Measurements from ENCODE around the gene TBL2.

- TF ChIP-seq, protein P1, sequence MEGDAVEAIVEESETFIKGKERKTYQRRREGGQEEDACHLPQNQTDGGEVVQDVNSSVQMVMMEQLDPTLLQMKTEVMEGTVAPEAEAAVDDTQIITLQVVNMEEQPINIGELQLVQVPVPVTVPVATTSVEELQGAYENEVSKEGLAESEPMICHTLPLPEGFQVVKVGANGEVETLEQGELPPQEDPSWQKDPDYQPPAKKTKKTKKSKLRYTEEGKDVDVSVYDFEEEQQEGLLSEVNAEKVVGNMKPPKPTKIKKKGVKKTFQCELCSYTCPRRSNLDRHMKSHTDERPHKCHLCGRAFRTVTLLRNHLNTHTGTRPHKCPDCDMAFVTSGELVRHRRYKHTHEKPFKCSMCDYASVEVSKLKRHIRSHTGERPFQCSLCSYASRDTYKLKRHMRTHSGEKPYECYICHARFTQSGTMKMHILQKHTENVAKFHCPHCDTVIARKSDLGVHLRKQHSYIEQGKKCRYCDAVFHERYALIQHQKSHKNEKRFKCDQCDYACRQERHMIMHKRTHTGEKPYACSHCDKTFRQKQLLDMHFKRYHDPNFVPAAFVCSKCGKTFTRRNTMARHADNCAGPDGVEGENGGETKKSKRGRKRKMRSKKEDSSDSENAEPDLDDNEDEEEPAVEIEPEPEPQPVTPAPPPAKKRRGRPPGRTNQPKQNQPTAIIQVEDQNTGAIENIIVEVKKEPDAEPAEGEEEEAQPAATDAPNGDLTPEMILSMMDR (IDR thresholded peaks at IDR 0.05 in 4 of 5, conservative IDR thresholded peaks at IDR 0.05 in 1 of 5): no peak
- TF ChIP-seq POLR2A (IDR thresholded peaks at IDR 0.05): no peak
These were observed 12.6 kb downstream of the TBL2 start for GRCh38 chr7:73565675-73566340.
